HG02884 (cell line): ENCODE measurements around the gene SEMA3F.

Experiments used
- ATAC-seq: cut with Tn5 transposase; IDR thresholded peaks from one replicate; pipeline ENCODE4 v1.9.1; 2021; ENCODE audit warnings: mild to moderate bottlenecking, moderate library complexity; ENCODE audit not compliant: unreplicated experiment

SEMA3F gene

GRCh38 chr3:50154840-50155490 is at the start of gene SEMA3F:
TSS of gene SEMA3F (plus strand) at chr3:50155324. CDS start at chr3:50159623, 4,299 bp downstream.
- no peak for ATAC-seq

- ATAC-seq = no peak
Measured at GRCh38 chr3:50111757-50112156, 43.4 kb upstream of the SEMA3F start.

DNA sequence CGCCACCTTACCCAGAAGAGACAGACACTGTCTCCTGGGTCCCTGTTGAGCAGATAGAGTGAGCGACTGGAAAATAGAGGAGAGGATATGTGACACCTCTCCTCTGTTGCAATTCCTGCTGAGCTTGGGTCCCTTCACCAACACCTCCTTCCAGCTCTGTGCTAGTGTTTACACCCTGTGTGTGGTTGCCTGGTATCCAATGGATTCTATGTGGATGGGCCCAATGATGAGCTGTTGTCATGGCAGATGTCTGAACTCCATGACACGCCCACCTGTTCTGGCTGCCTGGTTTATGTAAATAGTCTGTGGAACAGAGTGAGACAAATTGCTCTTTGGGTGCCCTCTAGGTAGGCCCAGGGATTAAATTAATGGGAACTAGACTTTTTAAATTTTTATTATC is 42.7 kb upstream of the SEMA3F start:
- ATAC-seq = no peak

DNA sequence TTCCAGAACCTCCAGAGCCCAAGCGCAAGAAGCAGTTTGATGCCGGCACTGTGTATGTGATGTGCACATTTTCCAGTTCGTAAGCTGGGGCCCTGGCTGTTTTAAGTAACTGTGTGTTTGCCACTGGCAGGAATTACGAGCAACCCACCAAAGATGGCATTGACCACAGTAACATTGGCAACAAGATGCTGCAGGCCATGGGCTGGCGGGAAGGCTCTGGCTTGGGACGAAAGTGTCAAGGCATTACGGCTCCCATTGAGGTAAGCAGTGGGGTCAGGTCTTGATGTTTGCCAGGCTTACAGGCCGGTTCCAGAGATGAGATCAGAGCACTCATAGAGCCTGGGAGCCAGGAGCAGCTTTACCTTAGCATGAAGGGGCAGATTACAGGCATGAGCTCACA is 38.0 kb upstream of the SEMA3F start:
- no peak for ATAC-seq

- no peak for ATAC-seq
Measured at GRCh38 chr3:50118237-50118636, 36.9 kb upstream of the SEMA3F start.

DNA sequence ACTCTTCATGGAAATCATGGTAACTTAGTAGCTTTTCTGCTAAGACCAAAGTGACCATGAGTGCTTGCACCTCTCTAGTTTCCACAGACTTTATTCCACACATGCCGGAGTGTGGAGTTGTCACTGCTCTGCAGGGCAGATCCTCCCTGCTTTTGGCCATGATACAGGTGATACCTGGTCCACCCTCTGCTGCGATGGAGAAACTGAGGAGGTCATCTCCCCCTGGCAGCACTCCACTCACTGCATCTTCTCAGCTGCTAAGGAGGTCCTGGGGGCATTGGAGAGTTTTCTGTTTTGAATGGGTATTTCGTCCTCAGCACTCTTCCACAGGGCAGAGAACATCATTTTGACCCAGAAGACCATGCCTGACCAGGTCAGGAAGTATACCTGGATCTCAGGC is 35.3 kb upstream of the SEMA3F start:
- ATAC-seq = no peak

DNA sequence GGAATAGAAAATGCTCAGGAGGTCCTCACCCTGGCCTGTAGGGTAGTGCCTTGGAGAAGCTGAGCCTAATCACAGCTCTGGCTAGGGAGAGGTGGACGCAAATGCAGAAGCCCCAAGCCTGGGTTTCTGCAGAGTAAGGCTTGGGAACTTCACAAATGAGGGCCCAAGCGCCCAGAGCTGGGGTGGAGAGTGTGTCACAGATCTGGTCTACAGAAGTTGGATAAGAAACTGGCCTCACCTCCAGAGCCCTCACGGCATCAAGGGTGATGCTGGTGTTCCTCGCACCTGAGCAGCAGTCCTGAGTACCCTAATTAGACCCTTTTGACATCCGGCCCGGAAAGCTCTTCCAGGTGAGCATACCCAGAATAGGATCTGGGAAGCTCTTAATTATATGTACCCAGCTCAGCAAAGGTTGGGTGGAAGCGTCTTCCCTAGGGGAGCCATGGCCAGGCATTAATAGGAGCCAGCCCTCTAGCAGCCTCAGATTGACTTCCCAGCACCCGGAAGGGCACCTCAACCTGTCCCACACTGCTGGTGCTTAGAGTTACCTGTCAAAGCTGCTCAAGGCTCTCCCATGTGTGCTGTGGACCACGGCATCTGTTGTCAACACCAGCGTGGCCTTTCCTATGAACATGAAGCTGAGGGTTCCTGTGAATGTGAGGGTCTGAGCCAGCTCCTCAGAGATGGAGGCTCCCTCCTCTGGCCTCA is 34.6 kb upstream of the SEMA3F start:
- no peak for ATAC-seq

DNA sequence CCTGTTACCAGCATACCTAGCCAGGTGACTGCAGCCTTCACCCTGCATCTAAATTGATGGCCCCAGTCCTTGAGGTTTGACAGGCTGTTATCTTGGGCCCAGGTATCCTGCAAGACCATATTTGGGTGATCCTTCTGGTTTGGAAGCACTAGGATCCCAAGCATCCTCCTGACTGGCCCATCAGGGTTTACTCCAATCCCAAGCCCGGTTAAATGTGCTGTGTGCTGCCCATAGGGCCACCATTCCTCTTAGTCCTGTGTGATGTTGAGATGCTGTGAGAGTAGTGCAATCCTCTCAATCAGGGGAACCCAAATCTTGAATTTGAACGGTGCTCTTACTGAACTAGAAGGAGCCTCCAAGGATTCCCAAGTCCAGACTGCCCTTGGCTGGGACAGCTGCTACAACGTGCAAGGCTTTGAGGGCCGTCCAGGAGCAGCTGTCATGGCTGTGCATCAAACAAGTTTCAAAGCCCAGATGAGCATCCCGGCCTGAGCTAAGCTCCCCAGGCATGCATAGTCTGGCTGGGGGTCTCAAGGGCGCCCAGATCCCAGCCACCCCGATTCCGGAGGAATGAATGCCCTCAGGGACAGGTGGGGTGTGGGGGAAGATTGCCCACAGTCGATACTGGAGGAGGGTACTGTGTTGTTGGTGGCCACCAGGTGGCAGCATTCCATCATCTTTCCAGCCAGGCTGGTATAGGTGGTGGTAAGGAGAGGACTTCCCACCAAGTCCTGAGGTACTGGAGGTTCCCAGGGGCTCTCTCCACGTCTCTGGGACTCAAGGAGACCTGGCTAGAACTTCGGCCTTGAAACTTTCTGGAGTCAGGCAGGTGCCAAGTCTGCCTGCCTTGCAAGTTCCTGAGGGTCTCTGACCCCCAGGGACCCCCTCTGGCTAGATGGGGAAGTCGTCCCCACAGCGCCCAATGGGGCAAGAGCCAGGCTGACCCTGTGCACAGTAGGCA is 33.8 kb upstream of the SEMA3F start:
- ATAC-seq = no peak

- no peak for ATAC-seq
Measured at GRCh38 chr3:50122071-50122470, 33.1 kb upstream of the SEMA3F start.

GRCh38 chr3:50122661-50123391 is 32.3 kb upstream of the SEMA3F start:
- no peak for ATAC-seq

- no peak for ATAC-seq
Measured at GRCh38 chr3:50123394-50124051, 31.6 kb upstream of the SEMA3F start.

- ATAC-seq = no peak
Measured at GRCh38 chr3:50124052-50124799, 30.9 kb upstream of the SEMA3F start.

DNA sequence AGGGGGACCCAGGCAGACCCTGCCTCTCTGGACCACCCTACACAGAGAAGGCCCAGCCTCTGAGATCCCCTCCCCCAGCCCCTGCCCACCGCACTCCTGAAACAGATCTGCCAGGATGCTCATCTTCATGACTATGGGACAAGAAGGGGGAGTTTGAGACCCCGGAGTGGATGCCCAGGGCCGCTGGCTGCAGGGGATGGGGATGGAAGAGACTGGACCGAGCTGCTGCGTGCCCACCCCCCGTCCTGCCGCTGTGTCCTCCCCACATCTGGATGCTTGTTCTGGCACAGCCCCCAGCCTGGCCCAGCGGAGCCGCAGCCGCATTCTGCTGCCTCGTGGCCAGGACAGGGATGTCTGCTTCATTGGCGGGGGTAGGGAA is 30.3 kb upstream of the SEMA3F start:
- ATAC-seq = no peak

DNA sequence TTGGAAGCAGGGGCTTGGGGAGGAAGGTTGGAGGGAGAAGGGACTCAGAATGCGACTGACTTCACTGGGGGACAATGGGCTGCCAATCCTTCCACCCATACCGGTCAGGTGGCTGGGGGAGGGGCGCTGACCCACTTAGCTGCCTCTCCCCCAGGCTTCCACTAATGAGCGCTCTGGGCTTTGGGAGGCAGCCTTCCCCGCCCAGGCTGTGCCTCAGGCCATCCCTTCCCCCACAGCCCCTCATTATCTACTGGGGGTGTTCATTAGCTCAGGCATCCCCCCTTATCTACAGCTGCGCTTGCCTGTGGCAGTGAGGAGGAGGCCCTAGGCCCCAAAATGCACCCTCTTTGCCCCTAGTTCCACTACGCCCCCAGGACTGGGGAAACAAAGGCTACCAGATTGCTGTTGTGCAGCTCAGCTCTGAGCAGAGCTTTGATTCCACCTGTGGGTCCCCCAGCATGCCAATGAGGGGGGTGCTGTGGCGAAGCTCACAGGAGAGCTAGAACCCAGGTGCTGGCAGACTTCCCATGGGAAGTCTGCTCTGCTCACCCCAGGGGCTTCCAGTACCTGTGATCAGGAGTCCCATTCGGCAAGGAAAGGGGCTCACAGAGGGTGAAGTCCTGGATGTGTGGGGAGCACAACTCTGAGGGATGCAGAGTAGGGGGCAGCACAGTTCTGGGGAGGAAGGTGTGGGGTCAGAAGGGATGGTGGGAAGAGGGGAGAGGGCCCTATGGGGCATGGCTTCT is 29.4 kb upstream of the SEMA3F start:
- ATAC-seq = no peak

DNA sequence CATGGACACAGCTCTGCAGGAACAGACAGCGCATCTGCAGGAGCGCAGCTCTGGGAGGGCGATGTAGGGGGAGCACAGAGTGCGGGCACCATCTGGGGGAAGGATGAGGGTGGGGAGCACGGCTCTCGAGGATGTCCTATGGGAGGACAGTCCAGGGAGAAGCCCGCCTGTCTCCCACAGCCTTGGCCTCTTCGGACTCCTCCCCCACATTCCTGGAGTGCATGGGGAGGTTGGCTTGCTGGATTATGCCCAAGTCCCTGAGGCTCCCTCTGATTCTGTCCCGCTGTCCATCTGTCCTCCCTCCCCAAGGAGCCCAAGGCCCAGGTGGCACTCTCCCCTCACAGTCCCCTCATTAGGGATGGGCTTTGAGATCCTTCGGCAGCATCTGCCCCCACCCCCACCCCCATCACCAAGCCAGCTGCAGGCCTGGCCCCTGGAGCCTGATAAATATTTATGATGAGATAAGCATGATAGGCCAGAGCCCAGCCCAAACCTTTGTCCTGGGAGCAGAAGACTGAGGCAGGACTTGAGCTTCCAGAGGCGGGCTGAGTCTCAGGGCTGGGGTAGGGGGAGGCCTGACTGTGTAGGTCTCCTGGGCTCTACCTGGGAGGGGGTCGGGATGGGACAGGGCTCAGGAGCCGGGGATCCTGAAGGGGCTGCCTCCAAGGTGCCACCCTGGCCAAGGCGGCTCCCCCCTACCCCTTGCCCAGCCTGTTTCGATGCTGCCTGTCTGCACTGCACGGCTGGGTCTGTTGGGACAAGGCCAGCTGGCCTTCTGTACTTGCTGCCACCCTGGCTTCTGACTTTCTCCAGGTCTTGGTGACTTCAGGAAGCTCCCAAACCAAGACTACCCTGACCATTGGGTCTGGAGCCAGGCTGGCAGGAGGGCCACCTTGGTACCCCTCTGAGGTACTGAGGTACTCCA is 28.6 kb upstream of the SEMA3F start:
- ATAC-seq = no peak

- ATAC-seq = no peak
Measured at GRCh38 chr3:50127251-50127691, 27.9 kb upstream of the SEMA3F start.

DNA sequence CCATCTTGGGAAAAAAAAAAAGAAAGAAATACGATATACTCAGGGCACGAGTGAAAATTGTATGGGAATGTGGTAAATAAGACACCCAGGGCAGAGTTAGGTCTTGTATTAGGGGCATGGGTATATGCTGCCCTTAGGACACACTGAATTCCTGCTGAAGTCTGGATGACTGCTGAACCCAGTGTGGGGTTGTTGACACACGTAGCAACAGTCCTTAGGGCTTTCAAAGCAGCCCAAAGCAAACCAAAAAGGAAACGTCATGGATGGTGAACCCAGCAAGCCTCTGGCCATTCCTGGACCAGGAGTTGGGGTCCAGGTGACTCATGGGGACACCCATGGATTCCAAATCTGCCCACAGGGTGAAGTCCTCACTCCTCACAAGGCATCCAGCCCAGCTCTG is 27.1 kb upstream of the SEMA3F start:
- no peak for ATAC-seq

DNA sequence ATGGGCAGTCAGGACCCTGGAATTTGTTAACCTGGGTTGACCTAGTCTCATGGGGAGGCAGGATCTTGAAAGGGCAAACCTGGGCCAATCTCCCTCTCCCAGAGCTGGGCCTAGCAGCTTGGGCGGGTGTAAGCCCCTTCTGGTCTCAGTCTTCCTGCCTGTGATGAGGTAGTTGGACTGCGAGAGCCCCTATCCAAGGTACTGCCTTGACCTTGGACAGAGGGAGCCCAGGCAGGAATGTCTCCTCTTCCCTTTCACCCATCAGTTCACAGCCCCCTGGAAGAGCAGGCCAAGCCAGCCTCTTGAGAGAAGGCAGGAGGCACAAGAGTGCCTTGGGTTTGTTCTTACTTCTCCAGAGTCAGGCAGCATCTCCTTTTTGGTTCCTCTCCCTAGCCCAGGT is 24.7 kb upstream of the SEMA3F start:
- no peak for ATAC-seq
